HCT116 (cell line): ENCODE results near the gene ADAP2. TPM values are rescaled to one million over a fixed set of nuclear protein-coding genes. Genes with fewer than 3 reads are reported as not detected.

ENCODE experiments used
- ATAC-seq: fragments of 200-7000 bp; cut with Tn5 transposase; 2 replicates; pipeline ENCODE4 v1.9.1; 2020; ENCODE audit warnings: mild to moderate bottlenecking, moderate library complexity
- BruUV-seq: library from RNA; stranded (reverse); fragments of 400-500 nt; replicated peaks from 2 replicates; lab custom pipeline; 2021; lab: Mats Ljungman, UMichigan
- CTCF ChIA-PET: fragments of 300-600 bp; sonication (Branson Sonifier 250); formaldehyde crosslinking; loops from one replicate; lab custom pipeline; 2021; ENCODE audit warnings: antibody characterized with exemption; lab: Charles Lee
- POLR2A ChIA-PET: fragments of 300-600, 350-600 bp; sonication (Branson Sonifier 250); formaldehyde crosslinking; loops from one replicate; lab custom pipeline; 2021; ENCODE audit warnings: antibody characterized with exemption; lab: Charles Lee
- RAD21 ChIA-PET, 2 experiments: fragments of 300-600 bp; sonication (Branson Sonifier 250); formaldehyde crosslinking; loops; one replicate each; lab custom pipeline; 2023; ENCODE audit warnings: low total read pairs in 2 of 2; ENCODE audit not compliant: uncharacterized antibody in 2 of 2, unreplicated experiment in 2 of 2, low non-redundant PET in 1 of 2; lab: Charles Lee
- DNase-seq: peaks from one replicate; pipeline ENCODE4 v3.0.0-alpha.2; 2010; ENCODE audit warnings: low read depth, low spot score
- H2AFZ ChIP-seq: fragments of 200-600 bp; shearing (Covaris generic), sonication (generic); 2 replicates; pipeline ENCODE4 v1.6.1; 2017; ENCODE audit warnings: low read depth, mixed run types, mixed read lengths, antibody characterized with exemption, low read length; ENCODE audit not compliant: poor library complexity, severe bottlenecking
- H3K27ac ChIP-seq: 2 replicates; pipeline ENCODE4 v1.5.1; 2012; ENCODE audit warnings: low read depth, low read length
- H3K27me3 ChIP-seq: fragments of 200-600 bp; sonication (generic); 2 replicates; pipeline ENCODE4 v1.6.1; 2016; ENCODE audit warnings: mixed run types, low read length, mixed read lengths; ENCODE audit not compliant: insufficient read depth
- H3K36me3 ChIP-seq, 2 experiments: fragments of 200-500 bp in 1 of 2; fragments of 200-600 bp in 1 of 2; sonication (Bioruptor generic) in 1 of 2; sonication (generic) in 1 of 2; 2 replicates each; pipeline versions ENCODE4 v1.5.1 to v1.6.1; 2014 to 2016; ENCODE audit warnings: low read length in 2 of 2, inconsistent platforms in 1 of 2, mixed read lengths in 1 of 2, mixed run types in 1 of 2; ENCODE audit not compliant: insufficient read depth in 2 of 2, control insufficient read depth in 1 of 2
- H3K4me1 ChIP-seq, 2 experiments: fragments of 200-600 bp in 1 of 2; sonication (generic) in 1 of 2; 2 replicates each; pipeline versions ENCODE4 v1.5.1 to v1.6.1; 2012 to 2017; ENCODE audit warnings: low read length in 2 of 2, inconsistent platforms in 1 of 2, mild to moderate bottlenecking in 1 of 2, mixed read lengths in 1 of 2, mixed run types in 1 of 2, moderate library complexity in 1 of 2; ENCODE audit not compliant: insufficient read depth in 2 of 2, control insufficient read depth in 1 of 2
- H3K4me2 ChIP-seq: fragments of 200-600 bp; sonication (generic); 2 replicates; pipeline ENCODE4 v1.6.1; 2017; ENCODE audit warnings: mixed run types, low read length, mixed read lengths
- H3K4me3 ChIP-seq, 2 experiments: fragments of 200-600 bp in 1 of 2; sonication (generic) in 1 of 2; replicated peaks in 1 of 2; 2 replicates each; pipeline ENCODE4 v1.5.1; 2011 to 2016; ENCODE audit warnings: low read length in 2 of 2, control low read depth in 1 of 2, low read depth in 1 of 2, mild to moderate bottlenecking in 1 of 2, mixed read lengths in 1 of 2, mixed run types in 1 of 2
- H3K79me2 ChIP-seq: fragments of 200-600 bp; sonication (generic); 2 replicates; pipeline ENCODE4 v1.6.1; 2017; ENCODE audit warnings: mild to moderate bottlenecking, mixed run types, low read length, moderate library complexity, mixed read lengths; ENCODE audit not compliant: insufficient read depth
- H3K9ac ChIP-seq: fragments of 200-600 bp; sonication (generic); 2 replicates; pipeline ENCODE4 v1.6.1; 2016; ENCODE audit warnings: low read length, mixed read lengths
- H3K9me2 ChIP-seq: fragments of 200-600 bp; sonication (generic), shearing (Covaris generic); 2 replicates; pipeline ENCODE4 v1.6.1; 2017; ENCODE audit warnings: mixed run types, mild to moderate bottlenecking, moderate library complexity; ENCODE audit not compliant: insufficient read depth
- H3K9me3 ChIP-seq, 2 experiments: fragments of 200-500 bp in 1 of 2; fragments of 200-600 bp in 1 of 2; sonication (Bioruptor generic) in 1 of 2; sonication (generic) in 1 of 2; 2 replicates each; pipeline ENCODE4 v1.6.1; 2014 to 2017; ENCODE audit warnings: low read length in 2 of 2, mixed read lengths in 2 of 2, inconsistent platforms in 1 of 2, low read depth in 1 of 2, mild to moderate bottlenecking in 1 of 2, mixed run types in 1 of 2, moderate library complexity in 1 of 2; ENCODE audit not compliant: control insufficient read depth in 1 of 2, insufficient read depth in 1 of 2
- H4K20me1 ChIP-seq: fragments of 200-600 bp; sonication (generic), shearing (Covaris generic); 2 replicates; pipeline ENCODE4 v1.6.1; 2017; ENCODE audit warnings: mixed run types, mild to moderate bottlenecking, moderate library complexity; ENCODE audit not compliant: insufficient read depth
- CEBPB ChIP-seq: IDR thresholded peaks from 2 replicates; pipeline ENCODE4 v1.6.1; 2012; ENCODE audit warnings: low read depth
- EGR1 ChIP-seq: IDR thresholded peaks from 2 replicates; pipeline ENCODE4 v1.6.1; 2012; ENCODE audit warnings: low read depth
- ELF1 ChIP-seq: IDR thresholded peaks from 2 replicates; pipeline ENCODE4 v1.6.1; 2012; ENCODE audit warnings: low read depth, borderline replicate concordance
- EZH2phosphoT487 ChIP-seq: fragments of 200-600 bp; IDR thresholded peaks from 2 replicates; pipeline ENCODE4 v1.6.1; 2018; ENCODE audit warnings: antibody characterized with exemption, borderline replicate concordance
- JUND ChIP-seq: IDR thresholded peaks from 2 replicates; pipeline ENCODE4 v1.6.1; 2012
- POLR2A ChIP-seq: IDR thresholded peaks from 2 replicates; pipeline ENCODE4 v1.7.0; 2011; ENCODE audit warnings: borderline replicate concordance; ENCODE audit not compliant: insufficient read depth, insufficient read length; ENCODE audit errors: extremely low read depth
- POLR2AphosphoS5 ChIP-seq: IDR thresholded peaks from 2 replicates; pipeline ENCODE4 v1.6.1; 2011; ENCODE audit warnings: mild to moderate bottlenecking, low read depth, low read length, moderate library complexity
- SP1 ChIP-seq: IDR thresholded peaks from 2 replicates; pipeline ENCODE4 v1.6.1; 2012; ENCODE audit warnings: low read depth
- YY1 ChIP-seq: IDR thresholded peaks from 2 replicates; pipeline ENCODE4 v1.6.1; 2011; ENCODE audit warnings: low read length, low read depth, moderate library complexity, mild to moderate bottlenecking; ENCODE audit not compliant: insufficient replicate concordance; ENCODE audit errors: extremely low read depth
- intact Hi-C: fragments of 100-400 bp; cut with micrococcal nuclease; formaldehyde crosslinking; loops from 2 replicates; pipeline ENCODE4 v1.10.0; 2022
- total RNA-seq: library from RNA; stranded (reverse); gene quantifications from one replicate; pipeline ENCODE4 v1.2.1, GENCODE V29; 2021; ENCODE audit not compliant: unreplicated experiment
- TF ChIP-seq, protein P1 (sequence below): IDR thresholded peaks from 2 replicates; pipeline ENCODE4 v1.6.1; 2012
- TF ChIP-seq, protein P2 (sequence below): IDR thresholded peaks from 2 replicates; pipeline ENCODE4 v1.6.1; 2012; ENCODE audit warnings: low read depth

The ADAP2 gene
- total RNA-seq, 1 experiment from 2014 or later: 17.2 TPM

DNA sequence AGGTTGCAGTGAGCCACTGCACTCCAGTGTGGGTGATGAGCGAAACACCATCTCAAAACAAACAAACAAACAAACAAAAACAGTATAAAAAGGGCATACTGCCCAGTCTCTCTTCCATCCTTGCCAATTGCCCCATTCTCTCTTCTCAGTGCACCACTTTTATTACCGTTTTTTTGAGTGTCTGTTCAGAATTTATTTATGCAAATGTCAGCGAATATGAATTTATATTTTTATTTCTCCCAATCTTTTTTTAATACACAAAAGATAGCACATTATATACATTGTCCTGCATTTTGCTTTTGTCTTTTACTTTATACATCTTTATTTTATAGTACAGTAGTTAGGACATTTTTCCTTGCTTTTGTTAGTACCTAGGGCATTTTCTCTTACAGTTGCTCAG, 68.7 kb downstream of the ADAP2 start:
- Histone ChIP-seq H3K79me2 (no peaks in the 10 kb centered on the region), H3K4me3 (no peak overlapping the region), H2AFZ (no peak overlapping the region), H3K36me3 (no peaks in the 10 kb centered on the region), H3K27ac (no peak overlapping the region), H3K27me3 (no peaks in the 10 kb centered on the region), H3K9me2 (no peaks in the 10 kb centered on the region), H4K20me1 (no peaks in the 10 kb centered on the region), H3K9me3 (no peaks in the 10 kb centered on the region), H3K9ac (no peak overlapping the region), H3K4me2 (no peak overlapping the region)
- intact Hi-C loops: no loop called here
- ChIA-PET CTCF (no interaction called here), RAD21 (no interaction called here), POLR2A (no interaction called here)
- no TSS peak for BruUV-seq
- no peak for DNase-seq
- TF ChIP-seq, protein P1, sequence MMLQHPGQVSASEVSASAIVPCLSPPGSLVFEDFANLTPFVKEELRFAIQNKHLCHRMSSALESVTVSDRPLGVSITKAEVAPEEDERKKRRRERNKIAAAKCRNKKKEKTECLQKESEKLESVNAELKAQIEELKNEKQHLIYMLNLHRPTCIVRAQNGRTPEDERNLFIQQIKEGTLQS: no peak
- TF ChIP-seq POLR2A (no peak), JUND (no peak), CEBPB (no peak), ELF1 (no peak), POLR2AphosphoS5 (no peak), EZH2phosphoT487 (no peak), SP1 (no peak), YY1 (no peak), EGR1 (no peak)
- TF ChIP-seq, protein P2, sequence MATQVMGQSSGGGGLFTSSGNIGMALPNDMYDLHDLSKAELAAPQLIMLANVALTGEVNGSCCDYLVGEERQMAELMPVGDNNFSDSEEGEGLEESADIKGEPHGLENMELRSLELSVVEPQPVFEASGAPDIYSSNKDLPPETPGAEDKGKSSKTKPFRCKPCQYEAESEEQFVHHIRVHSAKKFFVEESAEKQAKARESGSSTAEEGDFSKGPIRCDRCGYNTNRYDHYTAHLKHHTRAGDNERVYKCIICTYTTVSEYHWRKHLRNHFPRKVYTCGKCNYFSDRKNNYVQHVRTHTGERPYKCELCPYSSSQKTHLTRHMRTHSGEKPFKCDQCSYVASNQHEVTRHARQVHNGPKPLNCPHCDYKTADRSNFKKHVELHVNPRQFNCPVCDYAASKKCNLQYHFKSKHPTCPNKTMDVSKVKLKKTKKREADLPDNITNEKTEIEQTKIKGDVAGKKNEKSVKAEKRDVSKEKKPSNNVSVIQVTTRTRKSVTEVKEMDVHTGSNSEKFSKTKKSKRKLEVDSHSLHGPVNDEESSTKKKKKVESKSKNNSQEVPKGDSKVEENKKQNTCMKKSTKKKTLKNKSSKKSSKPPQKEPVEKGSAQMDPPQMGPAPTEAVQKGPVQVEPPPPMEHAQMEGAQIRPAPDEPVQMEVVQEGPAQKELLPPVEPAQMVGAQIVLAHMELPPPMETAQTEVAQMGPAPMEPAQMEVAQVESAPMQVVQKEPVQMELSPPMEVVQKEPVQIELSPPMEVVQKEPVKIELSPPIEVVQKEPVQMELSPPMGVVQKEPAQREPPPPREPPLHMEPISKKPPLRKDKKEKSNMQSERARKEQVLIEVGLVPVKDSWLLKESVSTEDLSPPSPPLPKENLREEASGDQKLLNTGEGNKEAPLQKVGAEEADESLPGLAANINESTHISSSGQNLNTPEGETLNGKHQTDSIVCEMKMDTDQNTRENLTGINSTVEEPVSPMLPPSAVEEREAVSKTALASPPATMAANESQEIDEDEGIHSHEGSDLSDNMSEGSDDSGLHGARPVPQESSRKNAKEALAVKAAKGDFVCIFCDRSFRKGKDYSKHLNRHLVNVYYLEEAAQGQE: no peak
- TF ChIP-seq, all 23 proteins: peak for 0
- no peak for ATAC-seq
- H3K4me1 ChIP-seq: no peaks in the 10 kb centered on the region; a peak in 1 of 4 replicates
